Putamen (tissue), 1 donor: Measurements from ENCODE around the gene LRP2.

Experiments used
- DNase-seq: peaks from one replicate; pipeline ENCODE4 v3.0.0-alpha.2; 2016; ENCODE audit warnings: low spot score

LRP2 gene

GRCh38 chr2:169119123-169119760, 243.1 kb downstream of the LRP2 start:
- no peak for DNase-seq

- DNase-seq: no peak
Measured at GRCh38 chr2:169118060-169118459, 244.3 kb downstream of the LRP2 start.

- DNase-seq: no peak
Measured at GRCh38 chr2:169116993-169117392, 245.3 kb downstream of the LRP2 start.

GRCh38 chr2:169116327-169116726, 246.0 kb downstream of the LRP2 start:
- DNase-seq: no peak

- no peak for DNase-seq
Measured at GRCh38 chr2:169114056-169114455, 248.3 kb downstream of the LRP2 start.

- no peak for DNase-seq
Measured at GRCh38 chr2:169112841-169113240, 249.5 kb downstream of the LRP2 start.

GRCh38 chr2:169110916-169111315, 251.4 kb downstream of the LRP2 start:
- no peak for DNase-seq

- no peak for DNase-seq
Measured at GRCh38 chr2:169110419-169110818, 251.9 kb downstream of the LRP2 start.

- DNase-seq: peak; percentile 61
Measured at GRCh38 chr2:169109502-169110409, 252.6 kb downstream of the LRP2 start.

- no peak for DNase-seq
Measured at GRCh38 chr2:169108099-169108884, 254.0 kb downstream of the LRP2 start.

- no peak for DNase-seq
Measured at GRCh38 chr2:169107645-169108044, 254.7 kb downstream of the LRP2 start.

- DNase-seq: no peak
Measured at GRCh38 chr2:169106563-169107545, 255.5 kb downstream of the LRP2 start.

- no peak for DNase-seq
Measured at GRCh38 chr2:169106134-169106533, 256.2 kb downstream of the LRP2 start.

- no peak for DNase-seq
Measured at GRCh38 chr2:169105476-169105875, 256.9 kb downstream of the LRP2 start.

- no peak for DNase-seq
Measured at GRCh38 chr2:169104848-169105247, 257.5 kb downstream of the LRP2 start.

- DNase-seq: no peak
Measured at GRCh38 chr2:169095621-169096105, 266.7 kb downstream of the LRP2 start.

- no peak for DNase-seq
Measured at GRCh38 chr2:169094676-169095075, 267.7 kb downstream of the LRP2 start.

- no peak for DNase-seq
Measured at GRCh38 chr2:169093535-169093934, 268.8 kb downstream of the LRP2 start.

- DNase-seq: no peak
Measured at GRCh38 chr2:169091761-169092519, 270.4 kb downstream of the LRP2 start.

GRCh38 chr2:169091256-169091655, 271.1 kb downstream of the LRP2 start:
- no peak for DNase-seq
